GM12878 (cell line): Measurements from ENCODE around the gene XPC. TPM values are rescaled to one million over a fixed set of nuclear protein-coding genes. Genes with fewer than 3 reads are reported as not detected.

Experiments used
- ATAC-seq: fragments of 200-7000 bp; cut with Tn5 transposase; 3 replicates; pipeline ENCODE4 v1.9.1; 2020; ENCODE audit warnings: mild to moderate bottlenecking, moderate library complexity
- BruUV-seq: library from RNA; stranded (reverse); fragments of 400-500 nt; replicated peaks from 2 replicates; lab custom pipeline; 2021; lab: Mats Ljungman, UMichigan
- CTCF ChIA-PET: fragments of 300-600 bp; sonication (Branson Sonifier 250); formaldehyde crosslinking; extraction: SDS; loops from one replicate; lab custom pipeline; 2021; ENCODE audit warnings: inconsistent platforms; lab: Yijun Ruan, JAX
- POLR2A ChIA-PET: fragments of 350-600 bp; formaldehyde crosslinking; extraction: SDS; loops from one replicate; lab custom pipeline; 2021; ENCODE audit warnings: inconsistent platforms; lab: Charles Lee
- RAD21 ChIA-PET: fragments of 300-600 bp; sonication (Branson Sonifier 250); formaldehyde crosslinking; loops from one replicate; lab custom pipeline; 2023; ENCODE audit warnings: antibody characterized with exemption; ENCODE audit not compliant: unreplicated experiment; lab: Charles Lee
- SMC1A ChIA-PET: fragments of 300-600 bp; sonication (Branson Sonifier 250); formaldehyde crosslinking; loops from one replicate; lab custom pipeline; 2023; ENCODE audit not compliant: unreplicated experiment, uncharacterized antibody; lab: Charles Lee
- DNase-seq: peaks from one replicate; pipeline ENCODE4 v3.0.0-alpha.2; 2011; ENCODE audit warnings: low read depth, low spot score
- FAIRE-seq: peaks from 3 replicates; lab custom pipeline; 2011; peaks lifted over from hg19 to GRCh38; lab: Jason Lieb, UNC
- H2AFZ ChIP-seq: 2 replicates; pipeline ENCODE4 v1.6.0; 2011; ENCODE audit warnings: low read depth, low read length, control low read depth; ENCODE audit not compliant: control insufficient read depth
- H3K27ac ChIP-seq: 2 replicates; pipeline ENCODE4 v1.5.1; 2011; ENCODE audit warnings: control low read depth; ENCODE audit not compliant: control insufficient read depth, insufficient read depth
- H3K27me3 ChIP-seq, 2 experiments: replicated peaks in 1 of 2; 2 replicates each; pipeline versions ENCODE4 v1.6.0 to v1.6.1; 2011; ENCODE audit warnings: low read length in 1 of 2; ENCODE audit not compliant: control insufficient read depth in 2 of 2, insufficient read depth in 2 of 2
- H3K36me3 ChIP-seq, 2 experiments: 2 replicates each; pipeline ENCODE4 v1.5.1; 2011; ENCODE audit warnings: low read length in 1 of 2; ENCODE audit not compliant: control insufficient read depth in 2 of 2, insufficient read depth in 2 of 2
- H3K4me1 ChIP-seq: 2 replicates; pipeline ENCODE4 v1.6.1; 2011; ENCODE audit warnings: mild to moderate bottlenecking, low read length, moderate library complexity, mixed read lengths; ENCODE audit not compliant: control insufficient read depth, insufficient read depth
- H3K4me2 ChIP-seq: 2 replicates; pipeline ENCODE4 v1.6.0; 2011; ENCODE audit warnings: control low read depth; ENCODE audit not compliant: control insufficient read depth, insufficient read depth
- H3K4me3 ChIP-seq: fragments of 200-600 bp; sonication (generic); 2 replicates; pipeline ENCODE4 v1.5.1; 2016
- H3K79me2 ChIP-seq: 2 replicates; pipeline ENCODE4 v1.6.0; 2011; ENCODE audit warnings: low read length; ENCODE audit not compliant: control insufficient read depth, insufficient read depth
- H3K9ac ChIP-seq: 2 replicates; pipeline ENCODE4 v1.8.0; 2011; ENCODE audit warnings: low read length, control low read depth, mixed read lengths; ENCODE audit not compliant: control insufficient read depth, insufficient read depth
- H3K9me3 ChIP-seq: replicated peaks from 3 replicates; pipeline ENCODE4 v1.5.1; 2011; ENCODE audit warnings: mild to moderate bottlenecking, low read length; ENCODE audit not compliant: control insufficient read depth, insufficient read depth
- H4K20me1 ChIP-seq: 2 replicates; pipeline ENCODE4 v1.6.0; 2011; ENCODE audit not compliant: control insufficient read depth, insufficient read depth
- MEF2A ChIP-seq: IDR thresholded peaks from 2 replicates; pipeline ENCODE4 v1.6.1; 2011; ENCODE audit warnings: low read depth, mild to moderate bottlenecking, low read length, moderate library complexity; ENCODE audit not compliant: insufficient read depth
- MEF2B ChIP-seq: fragments of 450-650 bp; IDR thresholded peaks from 2 replicates; pipeline ENCODE4 v1.6.1; 2018; ENCODE audit warnings: mild to moderate bottlenecking, moderate library complexity; ENCODE audit not compliant: partially characterized antibody, poor library complexity, severe bottlenecking
- MYC ChIP-seq: IDR thresholded peaks from 2 replicates; pipeline ENCODE4 v1.6.1; 2011; ENCODE audit warnings: mild to moderate bottlenecking, low read length, moderate library complexity, inconsistent platforms; ENCODE audit not compliant: insufficient read depth, insufficient replicate concordance, insufficient read length, severe bottlenecking
- NBN ChIP-seq: fragments of 450-650 bp; IDR thresholded peaks from 2 replicates; pipeline ENCODE4 v1.6.1; 2016
- POU2F2 ChIP-seq: IDR thresholded peaks from 3 replicates; pipeline ENCODE4 v1.6.1; 2011; ENCODE audit warnings: low read depth, mild to moderate bottlenecking, low read length, borderline replicate concordance
- SMAD5 ChIP-seq: IDR thresholded peaks from 2 replicates; pipeline ENCODE4 v1.6.1; 2016; ENCODE audit warnings: antibody characterized with exemption, low read depth
- STAT1 ChIP-seq: fragments of 450-650 bp; conservative IDR thresholded peaks from 2 replicates; pipeline ENCODE4 v1.6.1; 2014; ENCODE audit warnings: antibody characterized with exemption, mild to moderate bottlenecking
- TBL1XR1 ChIP-seq: IDR thresholded peaks from 2 replicates; pipeline ENCODE4 v1.6.1; 2012; ENCODE audit warnings: low read depth, low read length, improper control_type of control experiment
- YBX1 ChIP-seq: fragments of 450-650 bp; IDR thresholded peaks from 2 replicates; pipeline ENCODE4 v1.6.1; 2016; ENCODE audit warnings: antibody characterized with exemption
- ZNF622 ChIP-seq: fragments of 450-650 bp; IDR thresholded peaks from 2 replicates; pipeline ENCODE4 v1.6.1; 2017; ENCODE audit warnings: mild to moderate bottlenecking, inconsistent platforms
- WGBS: methylation state at CpG from one replicate; pipeline ENCODE4 v1.1.6; 2016; ENCODE audit warnings: low lambda C conversion rate; ENCODE audit not compliant: insufficient replicate concordance, insufficient coverage; ENCODE audit errors: missing lambda C conversion rate; 5-methylcytosine and 5-hydroxymethylcytosine counted together
- in situ Hi-C: fragments of 300-500 bp; cut with MboI; formaldehyde crosslinking; loops from 9 replicates; pipeline ENCODE4 v1.14.3; 2018; ENCODE audit warnings: mixed read lengths
- intact Hi-C: fragments of 100-400 bp; cut with micrococcal nuclease; formaldehyde crosslinking; loops from one replicate; pipeline ENCODE4 v1.14.2; 2022; ENCODE audit not compliant: unreplicated experiment
- polyA plus RNA-seq, 11 experiments: library from polyadenylated mRNA; depleted of rRNA in 4 of 11; unstranded in 6 of 11; stranded (reverse) in 5 of 11; fragments of >200 nt; fragmentation: Nextera tagmentation in 4 of 11; fragmentation: Illumina TruSeq in 1 of 11; extraction: Ambion mirVana in 4 of 11; extraction: Trizol in 1 of 11; gene quantifications; 1 replicate in 1 of 11; 2 replicates in 10 of 11; pipeline versions ENCODE4 v1.2.1 to v1.2.3, GENCODE V29; 2011 to 2016; ENCODE audit warnings: inconsistent platforms in 2 of 11, missing spikeins in 2 of 11, low read depth in 1 of 11
- total RNA-seq, 4 experiments: library from RNA; depleted of rRNA in 3 of 4; stranded (reverse); fragments of >200 nt in 3 of 4; fragmentation: Illumina TruSeq in 1 of 4; extraction: Trizol in 1 of 4; gene quantifications; 2 replicates each; pipeline versions ENCODE4 v1.2.1 to v1.2.3, GENCODE V29; 2013 to 2021
- TF ChIP-seq, protein P1 (sequence below): fragments of 450-650 bp; formaldehyde crosslinking; IDR thresholded peaks from 2 replicates; pipeline ENCODE4 v1.5.0; 2022; ENCODE audit warnings: mild to moderate bottlenecking, missing genetic modification characterization

XPC gene
- total and polyA plus RNA-seq, 10 of the 15 experiments (the other 5 are each of a cell fraction or from before 2014, with no cell fraction given): 4.0 to 48.3 (median 29.8) TPM

DNA sequence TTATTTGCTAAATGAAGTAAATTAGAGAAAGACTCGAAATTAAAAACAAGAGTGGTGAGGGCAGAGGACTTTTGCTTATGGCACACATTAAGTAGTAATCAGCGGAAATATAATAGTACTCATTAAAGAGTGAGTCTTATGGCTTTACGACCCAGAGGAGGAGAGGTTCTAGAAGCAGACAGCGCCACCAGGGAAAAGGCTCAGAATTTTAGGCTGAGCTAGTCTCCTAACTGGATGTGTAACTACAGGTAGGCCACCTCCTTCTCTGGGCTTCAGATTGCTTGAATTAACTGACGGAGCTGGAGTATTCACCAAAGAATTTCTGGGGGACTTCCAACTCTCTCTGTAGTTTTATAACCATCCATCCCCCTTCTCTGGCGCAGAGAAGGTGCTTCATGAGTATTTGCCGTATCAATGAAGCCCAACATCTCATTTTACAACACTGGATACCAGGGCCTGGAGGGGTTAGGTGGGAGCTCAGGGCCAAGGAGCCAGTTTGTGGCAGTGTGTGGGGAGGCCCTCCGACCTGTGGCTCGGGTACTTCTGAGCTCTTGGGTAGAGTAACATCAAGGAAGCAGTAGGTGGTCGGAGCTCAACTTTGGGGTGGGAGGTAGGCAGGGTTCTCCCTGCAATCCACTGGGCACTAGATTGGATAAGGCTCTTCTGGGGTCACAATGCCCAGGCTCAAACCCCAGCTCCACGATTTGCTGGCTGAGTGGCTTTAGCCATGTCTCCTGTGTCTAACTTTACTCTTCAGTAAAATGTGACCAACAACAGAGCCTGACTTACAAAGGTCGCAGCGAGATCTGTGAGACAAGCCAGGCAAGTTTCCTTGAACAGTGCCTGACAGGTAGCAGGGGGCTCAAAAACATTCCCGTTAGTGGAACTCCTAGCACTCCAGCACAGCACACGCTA, 54.8 kb downstream of the XPC start:
- TF ChIP-seq YBX1 (no peak), SMAD5 (0 out of 2 replicates have a peak, but pooled peaks have one; percentile 45)
- ChIA-PET CTCF (interaction anchor here (0.5 to 3.0 kb wide), 6 partner anchors 10 to 345 kb away, joined by 3 to 9 read pairs (median 4); partner anchors contain the start of genes LSM3 and XPC), RAD21 (interaction anchor here (1.9 to 3.6 kb wide), 3 partner anchors 21 to 227 kb away, joined by 8 to 27 read pairs (median 11); partner anchors contain the start of genes LSM3 and XPC), POLR2A (interaction anchor here (1.4 to 3.6 kb wide), 3 partner anchors 52 to 309 kb away, joined by 3 to 42 read pairs (median 13); partner anchors contain the start of genes LSM3 and XPC), SMC1A (interaction anchor here (0.6 to 1.7 kb wide), 6 partner anchors 20 to 80 kb away, joined by 3 to 8 read pairs (median 4); partner anchors contain the start of genes LSM3 and XPC)
- Histone ChIP-seq H3K27me3 (no peaks in the 10 kb centered on the region), H4K20me1 (no peaks in the 10 kb centered on the region; the same call in 1 of the 2 replicates), H3K9me3 (no peaks in the 10 kb centered on the region), H3K4me2 (peak overlapping the region; percentile 88), H3K9ac (peak overlapping the region; percentile 76), H2AFZ (peak overlapping the region; percentile 73), H3K79me2 (peaks cover 51% of the 10 kb centered on the region), H3K36me3 (peaks cover 4 to 17% of the 10 kb centered on the region in 2 experiments; a peak in 3 of 4 replicates), H3K27ac (peak overlapping the region; percentile 81), H3K4me1 (peaks cover 8% of the 10 kb centered on the region), H3K4me3 (peak overlapping the region; percentile 93)
- ATAC-seq: no peak
- no peak for FAIRE-seq
- intact Hi-C loops (loop anchor here (1.0 to 5.0 kb wide), 2 partner anchors 55 to 226 kb away; partner anchors contain the start of genes LSM3 and XPC), in situ Hi-C loops (no loop called here)
- no peak for DNase-seq
- BruUV-seq: TSS peak; percentile 73
- 13% methylated on average over 15 of the region's 15 CpGs for WGBS

GRCh38 chr3:14122301-14122700, 56.1 kb downstream of the XPC start:
- Histone ChIP-seq H3K27ac (no peak overlapping the region), H3K27me3 (no peaks in the 10 kb centered on the region), H4K20me1 (no peaks in the 10 kb centered on the region; the same call in 1 of the 2 replicates), H3K36me3 (peaks cover 4 to 9% of the 10 kb centered on the region in 2 experiments; a peak in 2 of 4 replicates), H3K4me1 (peaks cover 8% of the 10 kb centered on the region), H3K9ac (no peak overlapping the region), H3K4me3 (0 out of 2 replicates have a peak overlapping the region, but pooled peaks have one; percentile 93), H3K4me2 (no peak overlapping the region; the same call in 1 of the 2 replicates), H2AFZ (no peak overlapping the region; the same call in 1 of the 2 replicates), H3K9me3 (no peaks in the 10 kb centered on the region), H3K79me2 (peaks cover 43% of the 10 kb centered on the region)
- ChIA-PET CTCF (interaction anchor here (0.7 to 1.4 kb wide), 2 partner anchors 57 to 225 kb away, joined by 3 read pairs; partner anchors contain the start of gene LSM3), SMC1A (no interaction called here), POLR2A (interaction anchor here (3.0 kb wide), 1 partner anchor 53 kb away, joined by 13 read pairs; no protein-coding TSS in a partner anchor), RAD21 (interaction anchor here (3.6 kb wide), 1 partner anchor 56 kb away, joined by 27 read pairs; the partner anchor contains the start of genes LSM3 and XPC)
- WGBS: 63% methylated on average over 3 of the region's 3 CpGs
- in situ Hi-C loops (no loop called here), intact Hi-C loops (loop anchor here (5.0 kb wide), 1 partner anchor 225 kb away; no protein-coding TSS in a partner anchor)
- no TSS peak for BruUV-seq
- DNase-seq: no peak
- FAIRE-seq: no peak
- ATAC-seq: no peak
- TF ChIP-seq, protein P1, sequence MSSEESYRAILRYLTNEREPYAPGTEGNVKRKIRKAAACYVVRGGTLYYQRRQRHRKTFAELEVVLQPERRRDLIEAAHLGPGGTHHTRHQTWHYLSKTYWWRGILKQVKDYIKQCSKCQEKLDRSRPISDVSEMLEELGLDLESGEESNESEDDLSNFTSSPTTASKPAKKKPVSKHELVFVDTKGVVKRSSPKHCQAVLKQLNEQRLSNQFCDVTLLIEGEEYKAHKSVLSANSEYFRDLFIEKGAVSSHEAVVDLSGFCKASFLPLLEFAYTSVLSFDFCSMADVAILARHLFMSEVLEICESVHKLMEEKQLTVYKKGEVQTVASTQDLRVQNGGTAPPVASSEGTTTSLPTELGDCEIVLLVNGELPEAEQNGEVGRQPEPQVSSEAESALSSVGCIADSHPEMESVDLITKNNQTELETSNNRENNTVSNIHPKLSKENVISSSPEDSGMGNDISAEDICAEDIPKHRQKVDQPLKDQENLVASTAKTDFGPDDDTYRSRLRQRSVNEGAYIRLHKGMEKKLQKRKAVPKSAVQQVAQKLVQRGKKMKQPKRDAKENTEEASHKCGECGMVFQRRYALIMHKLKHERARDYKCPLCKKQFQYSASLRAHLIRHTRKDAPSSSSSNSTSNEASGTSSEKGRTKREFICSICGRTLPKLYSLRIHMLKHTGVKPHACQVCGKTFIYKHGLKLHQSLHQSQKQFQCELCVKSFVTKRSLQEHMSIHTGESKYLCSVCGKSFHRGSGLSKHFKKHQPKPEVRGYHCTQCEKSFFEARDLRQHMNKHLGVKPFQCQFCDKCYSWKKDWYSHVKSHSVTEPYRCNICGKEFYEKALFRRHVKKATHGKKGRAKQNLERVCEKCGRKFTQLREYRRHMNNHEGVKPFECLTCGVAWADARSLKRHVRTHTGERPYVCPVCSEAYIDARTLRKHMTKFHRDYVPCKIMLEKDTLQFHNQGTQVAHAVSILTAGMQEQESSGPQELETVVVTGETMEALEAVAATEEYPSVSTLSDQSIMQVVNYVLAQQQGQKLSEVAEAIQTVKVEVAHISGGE: no peak
- TF ChIP-seq ZNF622 (no peak), MYC (no peak), STAT1 (no peak), POU2F2 (no peak), MEF2A (no peak), TBL1XR1 (no peak), NBN (no peak), MEF2B (no peak)
